ENCODE data around the gene GPR39. TPM values are rescaled to one million over a fixed set of nuclear protein-coding genes. Genes with fewer than 3 reads are reported as not detected.
A peak's percentile ranks its signal among the peaks of the same experiment; 100 is the strongest.

GPR39 gene
- total RNA-seq, 1 donor from 2014 or later, result 1.0 TPM

GRCh38 chr2:132665401-132666140, 249.0 kb downstream of the GPR39 start:
- H3K4me3 Mint-ChIP-seq (ENCODE audit: unreplicated experiment), result no peak overlapping the region
- peaks cover 4% of the 10 kb centered on the region for H3K27me3 Mint-ChIP-seq (ENCODE audit: unreplicated experiment)
- no peak for DNase-seq
- peaks cover 3% of the 10 kb centered on the region for H3K4me1 Mint-ChIP-seq (ENCODE audit: low read depth, unreplicated experiment)
- no peaks in the 10 kb centered on the region for H3K36me3 Mint-ChIP-seq (ENCODE audit: unreplicated experiment)
- peaks cover 2% of the 10 kb centered on the region for H3K9me3 Mint-ChIP-seq (ENCODE audit: unreplicated experiment)
- no peak overlapping the region for H3K27ac Mint-ChIP-seq (ENCODE audit: unreplicated experiment)
- no peak for TF ChIP-seq CTCF (IDR thresholded peaks at IDR 0.05; ENCODE audit: partially characterized antibody, unreplicated experiment)

- Mint-ChIP-seq H3K4me3 (ENCODE audit: unreplicated experiment) (no peak overlapping the region), H3K27ac (ENCODE audit: unreplicated experiment) (no peak overlapping the region), H3K27me3 (ENCODE audit: unreplicated experiment) (peaks cover 9% of the 10 kb centered on the region), H3K9me3 (ENCODE audit: unreplicated experiment) (peaks cover 3% of the 10 kb centered on the region), H3K36me3 (ENCODE audit: unreplicated experiment) (no peaks in the 10 kb centered on the region), H3K4me1 (ENCODE audit: low read depth, unreplicated experiment) (peaks cover 5% of the 10 kb centered on the region)
- no peak for TF ChIP-seq CTCF (IDR thresholded peaks at IDR 0.05; ENCODE audit: partially characterized antibody, unreplicated experiment)
- DNase-seq, result no peak
Measured at GRCh38 chr2:132667706-132668105, 251.1 kb downstream of the GPR39 start.

GRCh38 chr2:132668189-132668823, 251.7 kb downstream of the GPR39 start:
- Mint-ChIP-seq H3K4me3 (ENCODE audit: unreplicated experiment) (peak overlapping the region; percentile 86), H3K36me3 (ENCODE audit: unreplicated experiment) (no peaks in the 10 kb centered on the region), H3K4me1 (ENCODE audit: low read depth, unreplicated experiment) (peaks cover 5% of the 10 kb centered on the region), H3K27me3 (ENCODE audit: unreplicated experiment) (peaks cover 9% of the 10 kb centered on the region), H3K9me3 (ENCODE audit: unreplicated experiment) (peaks cover 3% of the 10 kb centered on the region), H3K27ac (ENCODE audit: unreplicated experiment) (no peak overlapping the region)
- DNase-seq, result peak; percentile 83
- TF ChIP-seq CTCF (IDR thresholded peaks at IDR 0.05; ENCODE audit: partially characterized antibody, unreplicated experiment), result peak; percentile 60

GRCh38 chr2:132668987-132669907, 252.6 kb downstream of the GPR39 start:
- Mint-ChIP-seq H3K4me3 (ENCODE audit: unreplicated experiment) (peak overlapping the region; percentile 77), H3K9me3 (ENCODE audit: unreplicated experiment) (peaks cover 3% of the 10 kb centered on the region), H3K27ac (ENCODE audit: unreplicated experiment) (no peak overlapping the region), H3K27me3 (ENCODE audit: unreplicated experiment) (peaks cover 9% of the 10 kb centered on the region), H3K4me1 (ENCODE audit: low read depth, unreplicated experiment) (peaks cover 5% of the 10 kb centered on the region), H3K36me3 (ENCODE audit: unreplicated experiment) (no peaks in the 10 kb centered on the region)
- DNase-seq, result peak; percentile 41
- no peak for TF ChIP-seq CTCF (IDR thresholded peaks at IDR 0.05; ENCODE audit: partially characterized antibody, unreplicated experiment)
